ENCODE results near the gene ACKR1.

ACKR1 gene

GRCh38 chr1:159222075-159222865 lies 17.6 kb downstream of the ACKR1 start:
- DNase-seq (ENCODE audit: low read depth in 2 of 2): no peak

- no peak for DNase-seq (ENCODE audit: low read depth in 2 of 2)
Observed at GRCh38 chr1:159223004-159223403, 18.3 kb downstream of the ACKR1 start.

GRCh38 chr1:159228554-159228953 lies 23.9 kb downstream of the ACKR1 start:
- no peak for DNase-seq (ENCODE audit: low read depth in 2 of 2)

GRCh38 chr1:159229260-159229885 lies 24.7 kb downstream of the ACKR1 start:
- DNase-seq (ENCODE audit: low read depth in 2 of 2): no peak

- DNase-seq (ENCODE audit: low read depth in 2 of 2): no peak
Observed at GRCh38 chr1:159229896-159230295, 25.2 kb downstream of the ACKR1 start.

- DNase-seq (ENCODE audit: low read depth in 2 of 2): no peak
Observed at GRCh38 chr1:159239551-159240220, 35.0 kb downstream of the ACKR1 start.

GRCh38 chr1:159247266-159247665 lies 42.6 kb downstream of the ACKR1 start:
- DNase-seq (ENCODE audit: low read depth in 2 of 2): no peak

DNA sequence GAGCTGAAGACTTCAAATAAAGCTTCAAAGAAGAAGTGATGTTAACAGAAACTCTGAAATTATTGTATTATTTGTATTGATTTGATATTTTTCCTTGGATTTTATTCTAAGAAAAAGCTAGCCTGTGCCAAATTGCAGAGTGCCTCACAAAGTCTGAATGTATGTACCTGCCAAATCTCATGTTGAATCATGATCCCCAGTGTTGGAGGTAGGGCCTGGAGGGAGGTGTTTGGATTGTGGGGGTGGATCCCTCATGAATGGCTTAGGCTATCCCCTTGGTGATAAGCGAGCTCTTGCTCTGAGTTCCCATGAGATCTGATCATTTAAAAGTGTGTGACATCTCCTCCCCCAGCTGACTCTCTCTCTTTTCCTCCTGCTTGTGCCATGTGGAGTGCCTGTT lies 43.6 kb downstream of the ACKR1 start:
- DNase-seq (ENCODE audit: low read depth in 2 of 2): no peak

DNA sequence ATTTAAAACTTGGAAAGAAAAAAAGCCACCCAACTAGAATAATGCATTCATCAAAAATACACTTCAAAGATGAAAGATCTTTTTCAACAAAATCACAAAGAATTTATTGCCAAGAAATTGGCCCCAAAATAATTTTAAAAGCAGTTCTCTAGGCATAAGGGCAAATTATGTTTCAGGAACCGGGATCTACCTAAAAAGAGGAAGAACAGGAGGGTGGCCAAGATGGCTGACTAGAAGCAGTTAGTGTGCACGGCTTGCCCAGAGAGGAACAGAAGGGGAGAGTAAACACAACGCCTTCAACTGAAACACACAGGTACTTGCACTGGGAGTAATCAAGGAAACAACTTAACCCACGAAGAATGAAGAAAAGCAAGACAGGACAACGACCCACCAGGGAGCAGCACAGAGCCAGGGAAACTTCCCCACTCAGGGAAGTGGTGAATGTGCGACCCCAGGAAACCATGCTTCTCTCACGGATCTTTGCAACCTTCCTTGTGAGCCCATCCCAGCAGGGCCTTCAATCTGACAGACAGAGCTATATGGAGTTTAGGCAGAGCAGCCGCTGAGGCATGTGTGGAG lies 46.1 kb downstream of the ACKR1 start:
- DNase-seq (ENCODE audit: low read depth in 2 of 2): no peak

Data from stimulated activated CD8-positive, alpha-beta memory T cell treated with anti-CD3 and anti-CD28 coated beads, Interleukin-2, amount 100 ng/mL, for 1 hour (primary cell).